ENCODE results near the gene UNC5B. TPM values are rescaled to one million over a fixed set of nuclear protein-coding genes. Genes with fewer than 3 reads are reported as not detected.

Gene UNC5B
- total RNA-seq = 10 to 100 TPM in 5 of 7 donors, 1 to 10 TPM in 2; 6.8 to 21.1 (median 15.4) TPM
- polyA plus RNA-seq = 1 to 10 TPM in 2 of 3 donors, under 1 TPM in 1; 0.74 to 3.2 (median 1.7) TPM
- long read RNA-seq, donor 1, partial matches to known transcripts = 30 of 30 reads
- long read RNA-seq, donor 1, other reads (novel, unspliced or antisense) = 0 of 30 reads
- long read RNA-seq, donor 2, full-length matches to known transcripts = 1 of 1 reads
- long read RNA-seq, donor 2, partial matches to known transcripts = 0 of 1 reads
- long read RNA-seq, donor 2, other reads (novel, unspliced or antisense) = 0 of 1 reads

DNA sequence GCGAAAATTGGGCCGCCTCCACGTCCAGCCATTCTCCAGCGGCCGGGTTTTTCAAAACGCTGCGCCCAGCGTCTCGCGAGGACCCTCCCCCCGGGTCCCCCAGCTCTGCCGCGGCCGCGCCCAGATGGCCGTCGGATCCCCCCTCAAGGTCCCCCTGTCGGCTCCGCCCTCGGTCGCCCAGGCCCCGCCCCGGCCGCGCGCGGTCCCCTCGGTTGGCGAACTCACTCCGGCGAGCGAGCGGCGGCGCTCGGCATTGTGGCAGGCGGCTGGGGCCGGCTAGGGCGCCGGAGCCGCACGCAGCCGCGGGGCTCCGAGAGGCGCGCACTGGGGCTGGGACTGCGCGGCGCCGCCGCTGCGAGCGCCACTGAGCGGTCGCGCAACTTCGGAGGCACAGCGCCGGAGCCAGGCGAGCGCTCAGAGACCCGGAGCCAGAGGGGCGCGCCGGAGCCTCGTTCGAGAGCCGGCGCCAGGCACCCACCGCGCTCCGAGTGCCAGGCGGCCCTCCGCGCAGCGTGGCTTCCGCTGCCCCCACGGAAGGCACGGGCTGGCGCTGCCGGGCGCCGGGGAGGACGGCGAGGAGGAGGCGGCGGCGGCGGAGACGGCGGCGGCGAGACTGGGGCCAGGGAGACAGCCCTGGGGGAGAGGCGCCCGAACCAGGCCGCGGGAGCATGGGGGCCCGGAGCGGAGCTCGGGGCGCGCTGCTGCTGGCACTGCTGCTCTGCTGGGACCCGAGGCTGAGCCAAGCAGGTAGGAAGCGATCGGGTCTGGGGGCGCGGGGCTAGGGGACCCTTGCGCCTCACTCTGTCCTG lies at the start of gene UNC5B:
Gene UNC5B, plus strand, starts transcription at position 253 of the 809 bp plus-strand sequence. Its CDS starts 416 bp downstream, at position 669.
- Histone ChIP-seq H3K4me3 (peak within 1 kb of the TSS; percentile 42 to 80 (median 58)), H3K27me3 (replicated peaks in 1 of 7) (peaks cover 3 to 96% (median 42%) of the 10 kb centered on the region in 7 donors), H3K4me1 (peaks cover 18 to 72% (median 46%) of the 10 kb centered on the region in 6 donors), H3K36me3 (no peaks in the 10 kb centered on the region), H3K27ac (peak within 1 kb of the TSS in 7 of 8 donors; percentile 36 to 84 (median 76)), H3K9me3 (no peaks in the 10 kb centered on the region)
- 0 to 1% (median 1%) methylated on average over 35 to 109 of the region's 109 CpGs for WGBS, 5 donors
- TF ChIP-seq, protein P1, sequence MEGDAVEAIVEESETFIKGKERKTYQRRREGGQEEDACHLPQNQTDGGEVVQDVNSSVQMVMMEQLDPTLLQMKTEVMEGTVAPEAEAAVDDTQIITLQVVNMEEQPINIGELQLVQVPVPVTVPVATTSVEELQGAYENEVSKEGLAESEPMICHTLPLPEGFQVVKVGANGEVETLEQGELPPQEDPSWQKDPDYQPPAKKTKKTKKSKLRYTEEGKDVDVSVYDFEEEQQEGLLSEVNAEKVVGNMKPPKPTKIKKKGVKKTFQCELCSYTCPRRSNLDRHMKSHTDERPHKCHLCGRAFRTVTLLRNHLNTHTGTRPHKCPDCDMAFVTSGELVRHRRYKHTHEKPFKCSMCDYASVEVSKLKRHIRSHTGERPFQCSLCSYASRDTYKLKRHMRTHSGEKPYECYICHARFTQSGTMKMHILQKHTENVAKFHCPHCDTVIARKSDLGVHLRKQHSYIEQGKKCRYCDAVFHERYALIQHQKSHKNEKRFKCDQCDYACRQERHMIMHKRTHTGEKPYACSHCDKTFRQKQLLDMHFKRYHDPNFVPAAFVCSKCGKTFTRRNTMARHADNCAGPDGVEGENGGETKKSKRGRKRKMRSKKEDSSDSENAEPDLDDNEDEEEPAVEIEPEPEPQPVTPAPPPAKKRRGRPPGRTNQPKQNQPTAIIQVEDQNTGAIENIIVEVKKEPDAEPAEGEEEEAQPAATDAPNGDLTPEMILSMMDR (IDR thresholded peaks at IDR 0.05 in 8 of 11, conservative IDR thresholded peaks at IDR 0.05 in 3 of 11) = peak in 2 of 11 experiments; percentile 27 to 28
- TF ChIP-seq POLR2AphosphoS5 (IDR thresholded peaks at IDR 0.05) = peak; percentile 64 to 85 (median 76)
- peak in 1 of 3 donors; percentile 63 for TF ChIP-seq POLR2A (IDR thresholded peaks at IDR 0.05)
- intact Hi-C loops (cut with DNase I; ENCODE audit: low total_unique reads) = loop anchor here (5.0 kb wide), 1 partner anchor 285 kb away; no protein-coding TSS in a partner anchor
- peak; percentile 91 for DNase-seq

DNA sequence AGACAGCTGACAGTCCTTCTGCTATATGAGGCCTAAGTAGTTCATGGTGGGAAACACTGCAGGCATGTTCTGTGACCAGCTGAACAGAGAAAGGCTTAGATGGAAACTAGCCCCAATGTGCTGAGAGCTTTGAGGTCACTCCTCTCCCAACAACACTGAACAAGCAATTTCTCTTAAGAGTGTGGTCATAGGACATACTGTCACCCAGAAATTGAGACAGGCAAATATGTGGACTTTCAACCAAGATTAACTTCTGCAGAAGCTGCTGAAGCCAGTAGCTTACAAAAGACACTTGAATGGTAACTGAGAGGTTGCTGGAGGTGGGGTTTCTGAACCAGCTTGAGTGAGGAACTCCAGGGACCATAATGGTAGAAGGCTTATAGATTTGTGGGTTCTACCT lies 38.9 kb upstream of the UNC5B start:
- Histone ChIP-seq H3K9me3 (no peaks in the 10 kb centered on the region), H3K36me3 (no peaks in the 10 kb centered on the region), H3K27me3 (replicated peaks in 1 of 7) (peaks cover 0 to 4% (median 0%) of the 10 kb centered on the region in 7 donors), H3K27ac (no peak overlapping the region), H3K4me1 (no peaks in the 10 kb centered on the region), H3K4me3 (no peak overlapping the region)
- intact Hi-C loops (cut with DNase I; ENCODE audit: low total_unique reads) = no loop called here
- no peak for DNase-seq
- no peak for TF ChIP-seq POLR2A (IDR thresholded peaks at IDR 0.05)
- no peak for TF ChIP-seq POLR2AphosphoS5 (IDR thresholded peaks at IDR 0.05)
- TF ChIP-seq, protein P1 (IDR thresholded peaks at IDR 0.05 in 8 of 11, conservative IDR thresholded peaks at IDR 0.05 in 3 of 11) = no peak

DNA sequence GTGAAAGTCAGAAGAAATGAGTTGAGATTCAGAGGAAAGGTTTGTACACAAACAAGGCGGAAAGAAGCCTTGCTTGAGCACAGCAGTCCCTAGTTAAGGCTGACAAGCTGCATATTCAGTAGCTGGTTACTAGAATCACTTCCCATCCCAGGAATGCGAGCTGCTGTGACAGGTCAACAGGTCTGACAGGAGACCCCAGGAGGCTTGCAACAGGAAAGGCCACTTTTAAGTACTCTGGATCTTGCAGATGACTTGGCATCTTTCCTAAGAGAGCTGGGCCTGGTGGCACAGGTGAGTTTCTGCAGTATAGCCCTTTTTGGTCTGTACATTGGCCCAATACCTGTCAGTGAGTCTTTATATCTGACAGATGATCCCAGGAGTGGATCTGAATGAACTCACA lies 35.7 kb upstream of the UNC5B start:
- intact Hi-C loops (cut with DNase I; ENCODE audit: low total_unique reads) = no loop called here

More for the DNA sequence above, 35.7 kb upstream of the UNC5B start:
- Histone ChIP-seq H3K9me3 (no peaks in the 10 kb centered on the region), H3K4me3 (no peak overlapping the region), H3K27ac (no peak overlapping the region), H3K27me3 (replicated peaks in 1 of 7) (peaks cover 0 to 4% (median 0%) of the 10 kb centered on the region in 7 donors), H3K4me1 (no peaks in the 10 kb centered on the region), H3K36me3 (no peaks in the 10 kb centered on the region)
- TF ChIP-seq POLR2A (IDR thresholded peaks at IDR 0.05) (no peak), POLR2AphosphoS5 (IDR thresholded peaks at IDR 0.05) (no peak)
- TF ChIP-seq, protein P1 (IDR thresholded peaks at IDR 0.05 in 8 of 11, conservative IDR thresholded peaks at IDR 0.05 in 3 of 11) = no peak
- WGBS, 5 donors = 79 to 90% (median 85%) methylated on average over 2 of the region's 2 CpGs
- no peak for DNase-seq
